ENCODE data around the gene RPUSD1.

The RPUSD1 gene

GRCh38 chr16:734981-735881, 53.0 kb downstream of the RPUSD1 start:
- Histone ChIP-seq H3K4me3 (ENCODE audit: insufficient read depth, low read length, poor library complexity, severe bottlenecking) (no peak overlapping the region), H4K20me1 (ENCODE audit: low read depth, low read length) (no peaks in the 10 kb centered on the region), H3K4me2 (ENCODE audit: low read depth, low read length, poor library complexity, severe bottlenecking) (no peak overlapping the region), H3K36me3 (ENCODE audit: low read length) (no peaks in the 10 kb centered on the region), H3K79me2 (ENCODE audit: insufficient read depth, low read length) (peaks cover 7% of the 10 kb centered on the region; the same call in 1 of the 2 replicates), H3K27ac (ENCODE audit: low read depth, low read length) (no peak overlapping the region), H2AFZ (ENCODE audit: low read depth, low read length, severe bottlenecking) (no peak overlapping the region), H3K9me2 (replicated peaks; ENCODE audit: insufficient read depth, low read length) (no peaks in the 10 kb centered on the region), H3K27me3 (ENCODE audit: low read length) (no peaks in the 10 kb centered on the region), H3K9ac (ENCODE audit: low read length) (no peak overlapping the region), H3F3A (ENCODE audit: insufficient read depth) (peaks cover 13% of the 10 kb centered on the region), H3K9me3 (ENCODE audit: insufficient read depth, low read length) (no peaks in the 10 kb centered on the region)
- no peak for TF ChIP-seq EZH2phosphoT487 (conservative IDR thresholded peaks at IDR 0.05; ENCODE audit: low read length)
- TF ChIP-seq CTCF (IDR thresholded peaks at IDR 0.05; ENCODE audit: insufficient read depth, low read length, poor library complexity, severe bottlenecking), result no peak
